NCI-H82 (cell line): ENCODE results near the gene CFDP1.

ENCODE experiments used
- DNase-seq: peaks from one replicate; lab custom pipeline; 2025; lab: John Stamatoyannopoulos, UW

The CFDP1 gene

GRCh38 chr16:75319513-75320411 lies 113.5 kb downstream of the CFDP1 start:
- no peak for DNase-seq

- DNase-seq, result no peak
Observed at GRCh38 chr16:75318737-75319136, 114.6 kb downstream of the CFDP1 start.

GRCh38 chr16:75317532-75317931 lies 115.8 kb downstream of the CFDP1 start:
- no peak for DNase-seq

- DNase-seq, result no peak
Observed at GRCh38 chr16:75317101-75317522, 116.2 kb downstream of the CFDP1 start.

GRCh38 chr16:75315539-75316306 lies 117.6 kb downstream of the CFDP1 start:
- DNase-seq, result no peak

- no peak for DNase-seq
Observed at GRCh38 chr16:75312875-75313274, 120.4 kb downstream of the CFDP1 start.

- no peak for DNase-seq
Observed at GRCh38 chr16:75311383-75311938, 121.8 kb downstream of the CFDP1 start.

GRCh38 chr16:75310541-75310940 lies 122.8 kb downstream of the CFDP1 start:
- no peak for DNase-seq

- DNase-seq, result no peak
Observed at GRCh38 chr16:75309899-75310430, 123.3 kb downstream of the CFDP1 start.

- no peak for DNase-seq
Observed at GRCh38 chr16:75309156-75309555, 124.1 kb downstream of the CFDP1 start.

GRCh38 chr16:75308011-75308410 lies 125.3 kb downstream of the CFDP1 start:
- DNase-seq, result no peak

- DNase-seq, result no peak
Observed at GRCh38 chr16:75307506-75307905, 125.8 kb downstream of the CFDP1 start.

GRCh38 chr16:75306099-75306762 lies 127.1 kb downstream of the CFDP1 start:
- DNase-seq, result no peak

- no peak for DNase-seq
Observed at GRCh38 chr16:75305364-75306098, 127.8 kb downstream of the CFDP1 start.

- DNase-seq, result no peak
Observed at GRCh38 chr16:75304521-75305363, 128.6 kb downstream of the CFDP1 start.

- no peak for DNase-seq
Observed at GRCh38 chr16:75301804-75302203, 131.5 kb downstream of the CFDP1 start.

GRCh38 chr16:75298267-75298666 lies 135.0 kb downstream of the CFDP1 start:
- no peak for DNase-seq

- DNase-seq, result no peak
Observed at GRCh38 chr16:75296606-75297005, 136.7 kb downstream of the CFDP1 start.

- DNase-seq, result no peak
Observed at GRCh38 chr16:75294773-75295459, 138.4 kb downstream of the CFDP1 start.

- DNase-seq, result no peak
Observed at GRCh38 chr16:75293772-75294171, 139.5 kb downstream of the CFDP1 start.
